Muscle layer of colon (tissue), 2 donors: Measurements from ENCODE around the gene GLYATL3.

ENCODE experiments used
- H3K27ac ChIP-seq: one replicate; pipeline ENCODE4 v1.7.0; 2013; ENCODE audit warnings: low read depth, mild to moderate bottlenecking, low read length, moderate library complexity
- H3K27me3 ChIP-seq, 2 donors: one replicate each; pipeline ENCODE4 v1.7.0; 2013; ENCODE audit warnings: low read length in 2 of 2, mild to moderate bottlenecking in 2 of 2; ENCODE audit not compliant: insufficient read depth in 2 of 2, control insufficient read depth in 1 of 2
- H3K36me3 ChIP-seq: one replicate; pipeline ENCODE4 v1.7.0; 2013; ENCODE audit warnings: mild to moderate bottlenecking, low read length; ENCODE audit not compliant: insufficient read depth
- H3K4me1 ChIP-seq: one replicate; pipeline ENCODE4 v1.7.0; 2013; ENCODE audit warnings: mild to moderate bottlenecking, low read length; ENCODE audit not compliant: insufficient read depth
- H3K4me3 ChIP-seq, 2 donors: one replicate each; pipeline ENCODE4 v1.7.0; 2013; ENCODE audit warnings: low read length in 2 of 2, low read depth in 1 of 2, mild to moderate bottlenecking in 1 of 2, moderate library complexity in 1 of 2
- H3K9ac ChIP-seq: one replicate; pipeline ENCODE4 v1.7.0; 2013; ENCODE audit warnings: low read length
- H3K9me3 ChIP-seq: one replicate; pipeline ENCODE4 v1.7.0; 2013; ENCODE audit warnings: mild to moderate bottlenecking, low read length
- donor health status: abdominal sarcoma.
- donor health status: Adenocarcinoma of cecum.

GLYATL3 gene

GRCh38 chr6:49550492-49551077 is 50.9 kb downstream of the GLYATL3 start, which contains the start of gene C6orf141:
TSS of gene C6orf141 (plus strand) at chr6:49550668. CDS start at chr6:49550793, 125 bp downstream.
- Histone ChIP-seq H3K4me3 (peak within 1 kb of the TSS; percentile 31 to 57), H3K9ac (no peak within 1 kb of the TSS), H3K4me1 (no peaks in the 10 kb centered on the region), H3K27me3 (peaks cover 15 to 16% of the 10 kb centered on the region in 2 donors), H3K27ac (no peak within 1 kb of the TSS), H3K36me3 (no peaks in the 10 kb centered on the region), H3K9me3 (no peaks in the 10 kb centered on the region)

GRCh38 chr6:49551078-49551865 is 51.5 kb downstream of the GLYATL3 start:
- no peak overlapping the region for H3K9ac ChIP-seq
- no peaks in the 10 kb centered on the region for H3K9me3 ChIP-seq
- H3K36me3 ChIP-seq, result no peaks in the 10 kb centered on the region
- H3K4me1 ChIP-seq, result no peaks in the 10 kb centered on the region
- peak overlapping the region; percentile 31 to 57 for H3K4me3 ChIP-seq
- H3K27ac ChIP-seq, result no peak overlapping the region
- H3K27me3 ChIP-seq, result peaks cover 15 to 16% of the 10 kb centered on the region in 2 donors

DNA sequence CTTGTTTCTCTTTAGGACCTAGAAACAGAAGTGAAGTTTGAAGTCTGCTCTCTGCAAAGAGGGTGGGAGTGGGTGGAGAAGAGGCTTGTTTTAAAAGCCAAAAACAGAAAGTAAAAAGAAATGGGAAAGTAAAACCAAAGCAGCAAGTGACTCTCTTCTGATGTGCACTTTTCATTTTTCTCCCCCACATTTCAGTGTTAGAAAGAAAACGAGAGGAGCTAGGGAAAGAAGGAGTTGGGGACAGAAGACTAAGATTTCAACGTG is 52.1 kb downstream of the GLYATL3 start:
- H3K27ac ChIP-seq, result no peak overlapping the region
- H3K27me3 ChIP-seq, result peaks cover 15 to 16% of the 10 kb centered on the region in 2 donors
- no peaks in the 10 kb centered on the region for H3K36me3 ChIP-seq
- H3K4me1 ChIP-seq, result no peaks in the 10 kb centered on the region
- H3K9me3 ChIP-seq, result no peaks in the 10 kb centered on the region
- H3K9ac ChIP-seq, result no peak overlapping the region
- H3K4me3 ChIP-seq, result peak overlapping the region in 1 of 2 donors; percentile 57

- H3K9ac ChIP-seq, result no peak overlapping the region
- H3K27ac ChIP-seq, result no peak overlapping the region
- H3K4me1 ChIP-seq, result no peaks in the 10 kb centered on the region
- no peaks in the 10 kb centered on the region for H3K9me3 ChIP-seq
- H3K27me3 ChIP-seq, result peaks cover 15 to 16% of the 10 kb centered on the region in 2 donors
- H3K36me3 ChIP-seq, result no peaks in the 10 kb centered on the region
- no peak overlapping the region for H3K4me3 ChIP-seq
These were observed 52.9 kb downstream of the GLYATL3 start for GRCh38 chr6:49552596-49552995.

GRCh38 chr6:49553384-49553783 is 53.7 kb downstream of the GLYATL3 start:
- no peaks in the 10 kb centered on the region for H3K4me1 ChIP-seq
- H3K4me3 ChIP-seq, result no peak overlapping the region
- H3K27me3 ChIP-seq, result peaks cover 15 to 16% of the 10 kb centered on the region in 2 donors
- H3K9ac ChIP-seq, result no peak overlapping the region
- no peaks in the 10 kb centered on the region for H3K36me3 ChIP-seq
- no peaks in the 10 kb centered on the region for H3K9me3 ChIP-seq
- H3K27ac ChIP-seq, result no peak overlapping the region

DNA sequence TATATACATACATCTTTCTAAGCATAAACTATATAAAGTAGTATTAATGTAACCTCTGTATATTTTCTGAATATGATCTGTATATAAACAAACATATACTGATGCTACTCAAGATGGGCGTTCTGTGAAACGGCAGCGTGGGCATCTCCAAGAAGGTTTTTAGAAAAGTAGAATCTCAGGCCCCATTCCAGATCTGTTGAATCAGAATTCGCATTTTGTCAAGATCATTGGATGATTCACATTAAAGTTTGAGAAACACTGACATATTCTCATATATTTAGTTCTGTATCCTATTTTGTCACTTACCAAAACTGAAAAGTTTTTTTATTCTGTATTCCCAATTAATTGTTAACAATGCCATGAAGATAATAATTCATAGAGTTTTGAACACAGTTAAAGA is 56.2 kb downstream of the GLYATL3 start:
- Histone ChIP-seq H3K4me3 (no peak overlapping the region), H3K27ac (no peak overlapping the region), H3K27me3 (peaks cover 9 to 11% of the 10 kb centered on the region in 2 donors), H3K36me3 (no peaks in the 10 kb centered on the region), H3K9me3 (no peaks in the 10 kb centered on the region), H3K9ac (no peak overlapping the region), H3K4me1 (no peaks in the 10 kb centered on the region)

GRCh38 chr6:49556429-49556837 is 56.7 kb downstream of the GLYATL3 start:
- Histone ChIP-seq H3K27me3 (peaks cover 4 to 6% of the 10 kb centered on the region in 2 donors), H3K4me1 (no peaks in the 10 kb centered on the region), H3K9ac (no peak overlapping the region), H3K36me3 (no peaks in the 10 kb centered on the region), H3K9me3 (no peaks in the 10 kb centered on the region), H3K27ac (no peak overlapping the region), H3K4me3 (no peak overlapping the region)

- H3K27me3 ChIP-seq, result peaks cover 0 to 5% of the 10 kb centered on the region in 2 donors
- no peaks in the 10 kb centered on the region for H3K36me3 ChIP-seq
- H3K9me3 ChIP-seq, result no peaks in the 10 kb centered on the region
- no peak overlapping the region for H3K4me3 ChIP-seq
- no peak overlapping the region for H3K27ac ChIP-seq
- no peaks in the 10 kb centered on the region for H3K4me1 ChIP-seq
- H3K9ac ChIP-seq, result no peak overlapping the region
These were observed 57.5 kb downstream of the GLYATL3 start for GRCh38 chr6:49557177-49557576.

DNA sequence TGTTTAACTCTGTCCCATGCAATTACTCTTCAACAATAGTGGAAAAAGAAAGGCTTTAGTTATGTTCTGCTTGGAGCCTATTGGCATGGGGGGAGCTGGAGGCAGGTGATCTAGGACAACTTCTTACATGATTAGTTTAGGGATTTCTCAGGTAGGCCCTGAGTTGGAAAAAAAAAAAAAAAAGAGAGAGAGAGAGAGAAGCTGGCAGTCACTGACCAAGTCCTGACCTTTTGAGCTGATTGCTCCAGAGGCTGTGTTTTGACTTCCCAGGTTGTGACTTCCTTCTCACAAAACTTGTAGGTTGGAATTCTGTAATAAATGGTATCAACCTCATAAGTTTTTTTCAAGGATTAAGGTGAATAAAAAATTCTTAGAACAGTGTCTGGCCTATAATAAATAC is 58.5 kb downstream of the GLYATL3 start:
- H3K9ac ChIP-seq, result no peak overlapping the region
- H3K27me3 ChIP-seq, result peaks cover 0 to 4% of the 10 kb centered on the region in 2 donors
- no peaks in the 10 kb centered on the region for H3K4me1 ChIP-seq
- no peaks in the 10 kb centered on the region for H3K36me3 ChIP-seq
- no peak overlapping the region for H3K27ac ChIP-seq
- no peaks in the 10 kb centered on the region for H3K9me3 ChIP-seq
- no peak overlapping the region for H3K4me3 ChIP-seq

DNA sequence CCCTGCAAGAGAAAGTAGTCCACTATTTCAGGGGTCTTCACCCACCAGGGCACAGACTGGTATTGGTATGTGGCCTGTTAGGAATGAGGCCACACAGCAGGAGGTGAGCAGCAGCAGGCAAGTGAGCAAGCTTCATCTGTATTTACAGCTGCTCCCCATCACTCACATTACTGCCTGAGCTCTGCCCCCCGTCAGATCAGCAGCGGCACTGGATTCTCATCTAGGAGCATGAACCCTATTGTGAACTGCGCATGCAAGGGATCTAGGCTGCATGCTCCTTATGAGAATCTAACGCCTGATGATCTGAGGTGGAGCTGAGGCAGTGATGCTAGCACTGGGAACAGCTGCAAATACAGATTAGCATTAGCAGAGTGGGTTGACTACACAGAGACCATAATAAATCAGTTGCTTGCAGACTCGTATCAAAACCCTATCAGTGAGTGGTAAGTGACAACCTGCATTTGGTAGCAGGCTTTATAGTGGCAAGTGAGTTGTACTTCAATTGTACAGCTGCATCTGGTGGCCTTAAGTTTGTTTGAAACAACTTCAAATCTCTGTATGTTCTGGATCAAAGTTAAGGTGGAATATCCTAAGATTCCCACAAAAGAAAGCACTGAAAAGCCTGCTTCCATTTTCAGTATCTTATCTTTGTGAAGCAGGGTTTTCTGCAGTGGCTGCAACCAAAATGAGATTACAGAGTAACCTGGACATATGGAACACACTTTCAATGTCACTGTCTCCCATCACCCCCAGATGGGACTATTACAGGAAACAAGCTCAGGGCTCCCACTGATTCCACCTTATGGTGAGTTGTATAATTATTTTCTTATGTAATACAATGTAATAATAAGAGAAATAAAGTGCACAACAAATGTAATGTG is 63.5 kb downstream of the GLYATL3 start:
- Histone ChIP-seq H3K27me3 (peaks cover 0 to 5% of the 10 kb centered on the region in 2 donors), H3K27ac (no peak overlapping the region)

GRCh38 chr6:49564552-49564951 is 64.8 kb downstream of the GLYATL3 start:
- no peak overlapping the region for H3K4me3 ChIP-seq
- no peaks in the 10 kb centered on the region for H3K9me3 ChIP-seq
- H3K9ac ChIP-seq, result no peak overlapping the region
- no peak overlapping the region for H3K27ac ChIP-seq
- H3K4me1 ChIP-seq, result no peaks in the 10 kb centered on the region
- no peaks in the 10 kb centered on the region for H3K36me3 ChIP-seq
- peaks cover 0 to 5% of the 10 kb centered on the region in 2 donors for H3K27me3 ChIP-seq

More for the DNA sequence above, 63.5 kb downstream of the GLYATL3 start:
- Histone ChIP-seq H3K9ac (no peak overlapping the region), H3K9me3 (no peaks in the 10 kb centered on the region), H3K4me3 (no peak overlapping the region), H3K4me1 (no peaks in the 10 kb centered on the region), H3K36me3 (no peaks in the 10 kb centered on the region)
